VCaP (cell line): ENCODE results near the gene BEND3.

Experiments used
- H3K27ac ChIP-seq: fragments of 450-650 bp; 2 replicates; pipeline ENCODE4 v1.5.1; 2017
- TF ChIP-seq, protein P1 (sequence below): fragments of 450-650 bp; conservative IDR thresholded peaks from 2 replicates; pipeline ENCODE4 v1.5.1; 2017; ENCODE audit warnings: mild to moderate bottlenecking, moderate library complexity

Gene BEND3

DNA sequence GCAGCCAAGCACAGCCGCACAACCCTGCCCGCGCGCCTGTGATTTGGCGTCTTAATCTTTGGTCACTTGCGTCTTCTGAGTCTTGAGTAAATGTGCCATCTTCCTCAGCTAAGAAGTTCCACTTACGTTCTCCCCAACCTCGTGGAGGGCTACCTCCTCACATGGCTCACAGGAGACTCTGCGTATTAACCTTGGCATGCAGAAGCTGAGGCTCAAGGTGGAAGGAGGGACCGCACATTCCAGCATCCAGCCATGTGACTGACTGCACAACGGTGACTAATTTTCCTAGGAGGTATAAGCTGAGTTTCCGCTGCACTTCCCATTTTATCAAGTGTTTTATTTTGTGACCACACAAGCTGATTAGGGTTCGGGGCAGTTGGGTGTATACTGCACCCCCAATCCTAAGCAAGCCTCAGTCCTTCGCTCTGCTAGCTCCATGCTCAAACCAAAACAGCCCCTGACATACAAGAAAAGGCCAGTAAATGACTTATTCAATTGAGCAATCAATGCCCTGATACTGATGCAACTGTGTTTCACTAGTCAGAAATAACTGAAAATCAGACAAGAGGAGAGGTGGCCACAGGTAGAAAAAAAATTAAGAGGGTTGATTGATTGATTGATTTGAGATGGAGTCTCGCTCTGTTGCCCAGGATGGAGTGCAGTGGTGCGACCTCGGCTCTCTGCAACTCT, 7.0 kb downstream of the BEND3 start:
- TF ChIP-seq, protein P1, sequence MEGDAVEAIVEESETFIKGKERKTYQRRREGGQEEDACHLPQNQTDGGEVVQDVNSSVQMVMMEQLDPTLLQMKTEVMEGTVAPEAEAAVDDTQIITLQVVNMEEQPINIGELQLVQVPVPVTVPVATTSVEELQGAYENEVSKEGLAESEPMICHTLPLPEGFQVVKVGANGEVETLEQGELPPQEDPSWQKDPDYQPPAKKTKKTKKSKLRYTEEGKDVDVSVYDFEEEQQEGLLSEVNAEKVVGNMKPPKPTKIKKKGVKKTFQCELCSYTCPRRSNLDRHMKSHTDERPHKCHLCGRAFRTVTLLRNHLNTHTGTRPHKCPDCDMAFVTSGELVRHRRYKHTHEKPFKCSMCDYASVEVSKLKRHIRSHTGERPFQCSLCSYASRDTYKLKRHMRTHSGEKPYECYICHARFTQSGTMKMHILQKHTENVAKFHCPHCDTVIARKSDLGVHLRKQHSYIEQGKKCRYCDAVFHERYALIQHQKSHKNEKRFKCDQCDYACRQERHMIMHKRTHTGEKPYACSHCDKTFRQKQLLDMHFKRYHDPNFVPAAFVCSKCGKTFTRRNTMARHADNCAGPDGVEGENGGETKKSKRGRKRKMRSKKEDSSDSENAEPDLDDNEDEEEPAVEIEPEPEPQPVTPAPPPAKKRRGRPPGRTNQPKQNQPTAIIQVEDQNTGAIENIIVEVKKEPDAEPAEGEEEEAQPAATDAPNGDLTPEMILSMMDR: no peak
- H3K27ac ChIP-seq: no peak overlapping the region

- TF ChIP-seq, protein P1: no peak
- H3K27ac ChIP-seq: no peak overlapping the region
Measured at GRCh38 chr6:107107791-107108190, 7.5 kb downstream of the BEND3 start.

GRCh38 chr6:107106165-107106564, 9.2 kb downstream of the BEND3 start:
- no peak overlapping the region for H3K27ac ChIP-seq
- TF ChIP-seq, protein P1: no peak

GRCh38 chr6:107105511-107106116, 9.7 kb downstream of the BEND3 start:
- TF ChIP-seq, protein P1: no peak
- no peak overlapping the region for H3K27ac ChIP-seq

DNA sequence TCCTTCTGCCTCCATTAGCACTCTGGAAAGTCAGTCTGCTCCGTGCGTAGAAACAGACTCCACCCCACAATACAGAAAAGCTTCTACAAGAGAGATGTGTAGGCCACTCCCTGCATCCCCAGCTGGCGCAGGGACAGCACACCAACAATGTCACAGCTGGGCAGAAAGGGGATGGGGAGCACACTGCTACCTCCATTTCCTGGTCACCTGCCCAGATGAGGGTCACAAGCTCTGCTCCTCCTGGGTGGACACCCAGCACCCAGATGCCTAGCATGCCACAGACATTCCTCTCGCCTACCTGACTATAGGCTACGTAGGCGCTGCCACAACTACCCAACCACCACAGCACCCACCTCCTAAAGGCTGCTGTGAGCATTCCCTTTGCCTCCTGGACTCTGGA, 12.2 kb downstream of the BEND3 start:
- TF ChIP-seq, protein P1: no peak
- no peak overlapping the region for H3K27ac ChIP-seq

DNA sequence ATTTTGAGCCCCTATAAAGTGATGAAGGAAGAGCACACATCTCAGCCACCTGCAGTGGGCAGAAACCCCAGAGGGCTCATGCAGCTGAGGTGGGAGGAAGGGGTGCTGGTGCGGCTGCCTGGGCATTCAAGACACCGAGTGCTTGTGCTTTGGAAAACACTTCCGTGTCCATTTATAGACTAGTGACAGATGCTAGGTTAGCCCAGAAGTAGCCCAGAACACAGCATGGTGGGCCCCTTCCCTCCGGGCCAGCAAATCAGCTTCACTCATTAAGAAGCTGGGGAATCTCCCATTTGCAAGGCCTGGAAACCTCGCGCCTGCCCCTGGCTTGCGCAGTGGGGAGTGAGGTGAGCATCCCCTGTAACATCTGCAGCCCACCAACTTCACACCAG, 12.9 kb downstream of the BEND3 start:
- no peak overlapping the region for H3K27ac ChIP-seq
- TF ChIP-seq, protein P1: no peak

GRCh38 chr6:107101686-107102413, 13.5 kb downstream of the BEND3 start:
- TF ChIP-seq, protein P1: no peak
- no peak overlapping the region for H3K27ac ChIP-seq
